Sigmoid colon (tissue), 7 donors: Measurements from ENCODE around the gene LDLRAD1. TPM values are rescaled to one million over a fixed set of nuclear protein-coding genes. Genes with fewer than 3 reads are reported as not detected.
"Not testable (repeated sequence)": the region's sequence is repeated elsewhere in the genome, so short reads cannot be mapped to it uniquely, and the experiment has no call there.

Experiments
- DNase-seq: peaks from one replicate; pipeline ENCODE4 v3.0.0-alpha.2; 2019
- H3K27ac ChIP-seq, 4 donors: fragments of 200-600 bp; sonication (generic); one replicate each; pipeline ENCODE4 v1.5.1; 2016 to 2019; ENCODE audit warnings: mild to moderate bottlenecking in 1 of 4
- H3K27me3 ChIP-seq, 3 donors: fragments of 200-600 bp; sonication (generic); one replicate each; pipeline ENCODE4 v1.5.1; 2019; ENCODE audit warnings: mild to moderate bottlenecking in 1 of 3
- H3K36me3 ChIP-seq, 4 donors: fragments of 200-600 bp; sonication (generic); one replicate each; pipeline ENCODE4 v1.5.1; 2016 to 2019
- H3K4me1 ChIP-seq, 4 donors: fragments of 200-600 bp; sonication (generic); one replicate each; pipeline ENCODE4 v1.5.1; 2017 to 2019
- H3K4me3 ChIP-seq, 4 donors: fragments of 200-600 bp; sonication (generic); one replicate each; pipeline ENCODE4 v1.5.1; 2017 to 2019; ENCODE audit warnings: mild to moderate bottlenecking in 2 of 4, moderate library complexity in 1 of 4
- H3K9me3 ChIP-seq, 4 donors: fragments of 200-600 bp in 3 of 4; sonication (generic) in 3 of 4; one replicate each; pipeline versions ENCODE4 v1.5.1 to v1.6.1; 2013 to 2019
- CTCF ChIP-seq, 4 experiments: fragments of 450-650 bp in 3 of 4; fragments of 200-600 bp in 1 of 4; IDR thresholded peaks; one replicate each; pipeline ENCODE4 v1.5.1; 2016 to 2019; ENCODE audit warnings: antibody characterized with exemption in 4 of 4, mild to moderate bottlenecking in 3 of 4, moderate library complexity in 2 of 4
- EP300 ChIP-seq, 4 donors: sonication (generic); formaldehyde crosslinking; IDR thresholded peaks; one replicate each; pipeline ENCODE4 v1.6.1; 2017; ENCODE audit warnings: antibody characterized with exemption in 4 of 4
- POLR2A ChIP-seq, 2 donors: fragments of 450-650 bp; IDR thresholded peaks; one replicate each; pipeline ENCODE4 v1.6.1; 2016; ENCODE audit warnings: antibody characterized with exemption in 2 of 2, mild to moderate bottlenecking in 2 of 2, moderate library complexity in 2 of 2
- POLR2AphosphoS5 ChIP-seq, 4 donors: sonication (generic); formaldehyde crosslinking; IDR thresholded peaks; one replicate each; pipeline ENCODE4 v1.6.1; 2017; ENCODE audit warnings: antibody characterized with exemption in 4 of 4
- WGBS, 2 donors: extraction: QIAGEN DNeasy Blood & Tissue Kit; methylation state at CpG; one replicate each; pipeline ENCODE4 v1.1.7; 2013; 5-methylcytosine and 5-hydroxymethylcytosine counted together
- intact Hi-C: fragments of 100-400 bp; cut with DNase I; formaldehyde crosslinking; loops from one replicate; pipeline ENCODE4 v1.15.1; 2023
- polyA plus RNA-seq, 3 donors: library from polyadenylated mRNA; stranded (reverse); fragments of 200-250 nt; gene quantifications; one replicate each; pipeline ENCODE4 v1.2.3, GENCODE V29; 2013
- total RNA-seq, 4 donors: library from RNA; depleted of rRNA; stranded (reverse); fragments of >200 nt; gene quantifications; one replicate each; pipeline ENCODE4 v1.1.0, GENCODE V29; 2016
- donor health status: healthy with polysubstance abuse.
- donor health status: Bipolar disorder and iron deficiency.
- donor health status: healthy.

The LDLRAD1 gene
- total and polyA plus RNA-seq, 7 donors = not detected

- Histone ChIP-seq H3K4me1 (no peaks in the 10 kb centered on the region), H3K27ac (no peak overlapping the region), H3K36me3 (no peaks in the 10 kb centered on the region), H3K4me3 (no peak overlapping the region), H3K27me3 (no peaks in the 10 kb centered on the region), H3K9me3 (no peaks in the 10 kb centered on the region)
- no peak for TF ChIP-seq CTCF (IDR thresholded peaks at IDR 0.05)
- intact Hi-C loops = no loop called here
- no peak for DNase-seq
- WGBS, 2 donors = 98 to 100% methylated on average over 1 of the region's 1 CpG
These were observed 22.3 kb downstream of the LDLRAD1 start for GRCh38 chr1:53995683-53996082.

- 92% methylated on average over 2 of the region's 2 CpGs for WGBS, 2 donors
- H3K4me3 ChIP-seq, intact Hi-C loops, H3K9me3 ChIP-seq, H3K27me3 ChIP-seq, H3K27ac ChIP-seq, DNase-seq, H3K36me3 ChIP-seq, H3K4me1 ChIP-seq: not testable (repeated sequence)
These were observed 23.5 kb downstream of the LDLRAD1 start for GRCh38 chr1:53994516-53994915.

- H3K4me1 ChIP-seq = no peaks in the 10 kb centered on the region
- DNase-seq = no peak
- no peaks in the 10 kb centered on the region for H3K27me3 ChIP-seq
- no peak overlapping the region for H3K4me3 ChIP-seq
- intact Hi-C loops = no loop called here
- no peak overlapping the region for H3K27ac ChIP-seq
- WGBS, 2 donors = 69 to 87% methylated on average over 4 of the region's 4 CpGs
- TF ChIP-seq EP300 (IDR thresholded peaks at IDR 0.05) (no peak), CTCF (IDR thresholded peaks at IDR 0.05) (no peak), POLR2A (IDR thresholded peaks at IDR 0.05) (no peak), POLR2AphosphoS5 (IDR thresholded peaks at IDR 0.05) (no peak)
- H3K9me3 ChIP-seq = no peaks in the 10 kb centered on the region
- no peaks in the 10 kb centered on the region for H3K36me3 ChIP-seq
These were observed 25.7 kb downstream of the LDLRAD1 start for GRCh38 chr1:53992085-53992874.

- no peak for DNase-seq
- H3K4me3 ChIP-seq = no peak overlapping the region
- peaks cover 0 to 1% (median 0%) of the 10 kb centered on the region in 4 donors for H3K4me1 ChIP-seq
- no peak for TF ChIP-seq POLR2A (IDR thresholded peaks at IDR 0.05)
- TF ChIP-seq CTCF (IDR thresholded peaks at IDR 0.05) = no peak
- no peak overlapping the region for H3K27ac ChIP-seq
- H3K36me3 ChIP-seq = no peaks in the 10 kb centered on the region
- no peaks in the 10 kb centered on the region for H3K9me3 ChIP-seq
- 58 to 70% methylated on average over 2 of the region's 2 CpGs for WGBS, 2 donors
- H3K27me3 ChIP-seq = no peaks in the 10 kb centered on the region
- intact Hi-C loops = no loop called here
These were observed 30.1 kb downstream of the LDLRAD1 start for GRCh38 chr1:53987880-53988279.

- Histone ChIP-seq H3K27ac (no peak overlapping the region), H3K4me1 (peaks cover 0 to 14% (median 4%) of the 10 kb centered on the region in 4 donors), H3K4me3 (no peak overlapping the region), H3K36me3 (no peaks in the 10 kb centered on the region), H3K9me3 (no peaks in the 10 kb centered on the region), H3K27me3 (no peaks in the 10 kb centered on the region)
- intact Hi-C loops = no loop called here
- TF ChIP-seq CTCF (IDR thresholded peaks at IDR 0.05) (no peak), POLR2A (IDR thresholded peaks at IDR 0.05) (no peak), POLR2AphosphoS5 (IDR thresholded peaks at IDR 0.05) (no peak), EP300 (IDR thresholded peaks at IDR 0.05) (no peak)
- WGBS, 2 donors = 85 to 93% methylated on average over 3 of the region's 3 CpGs
- DNase-seq = no peak
These were observed 31.5 kb downstream of the LDLRAD1 start for GRCh38 chr1:53986458-53986857.
